SK-N-SH (cell line): ENCODE measurements around the gene GABRD. TPM values are rescaled to one million over a fixed set of nuclear protein-coding genes. Genes with fewer than 3 reads are reported as not detected.

Source experiments
- CTCF ChIA-PET: fragments of 300-600, 350-600 bp; formaldehyde crosslinking; extraction: SDS; loops from one replicate; lab custom pipeline; 2021; lab: Yijun Ruan, JAX
- POLR2A ChIA-PET: fragments of 350-600 bp; sonication (Branson Sonifier 250); formaldehyde crosslinking; extraction: SDS; loops from one replicate; lab custom pipeline; 2020; ENCODE audit warnings: antibody characterized with exemption, inconsistent platforms; lab: Yijun Ruan, JAX
- DNase-seq: peaks from one replicate; pipeline ENCODE4 v3.0.0; 2012
- H2AFZ ChIP-seq: fragments of 200-600 bp; sonication (generic); 2 replicates; pipeline ENCODE4 v1.8.1; 2016; ENCODE audit warnings: antibody characterized with exemption, mild to moderate bottlenecking, low read depth
- H3F3A ChIP-seq: fragments of 200-600 bp; sonication (generic); replicated peaks from 2 replicates; pipeline ENCODE3; 2016; ENCODE audit warnings: antibody characterized with exemption, mild to moderate bottlenecking; ENCODE audit not compliant: insufficient read depth
- H3K27ac ChIP-seq, 2 experiments: fragments of 200-500 bp in 1 of 2; fragments of 200-600 bp in 1 of 2; sonication (Bioruptor generic) in 1 of 2; sonication (generic), shearing (Covaris generic) in 1 of 2; 2 replicates each; pipeline versions ENCODE4 v1.5.1 to v1.6.1; 2014 to 2016; ENCODE audit warnings: low read depth in 2 of 2, inconsistent platforms in 1 of 2, low read length in 1 of 2, mild to moderate bottlenecking in 1 of 2, mixed read lengths in 1 of 2
- H3K27me3 ChIP-seq: fragments of 200-600 bp; sonication (generic), shearing (Covaris generic); 2 replicates; pipeline ENCODE4 v1.6.1; 2016; ENCODE audit warnings: mixed run types; ENCODE audit not compliant: insufficient read depth
- H3K36me3 ChIP-seq, 2 experiments: fragments of 200-500 bp in 1 of 2; fragments of 200-600 bp in 1 of 2; sonication (Bioruptor generic) in 1 of 2; sonication (generic) in 1 of 2; replicated peaks in 1 of 2; 2 replicates each; pipeline versions ENCODE3 to v1.5.1; 2014 to 2016; ENCODE audit warnings: low read length in 1 of 2, mild to moderate bottlenecking in 1 of 2; ENCODE audit not compliant: insufficient read depth in 2 of 2, control insufficient read depth in 1 of 2
- H3K4me1 ChIP-seq, 2 experiments: fragments of 200-500 bp in 1 of 2; fragments of 200-600 bp in 1 of 2; sonication (Bioruptor generic) in 1 of 2; sonication (generic), shearing (Covaris generic) in 1 of 2; 2 replicates each; pipeline versions ENCODE4 v1.5.1 to v1.6.1; 2014 to 2016; ENCODE audit warnings: low read depth in 1 of 2, low read length in 1 of 2, mixed run types in 1 of 2; ENCODE audit not compliant: insufficient read depth in 2 of 2, control insufficient read depth in 1 of 2
- H3K4me2 ChIP-seq: fragments of 200-600 bp; sonication (generic), shearing (Covaris generic); 2 replicates; pipeline ENCODE4 v1.6.1; 2017; ENCODE audit warnings: mixed run types
- H3K4me3 ChIP-seq, 2 experiments: fragments of 200-500 bp in 1 of 2; fragments of 200-600 bp in 1 of 2; sonication (Bioruptor generic) in 1 of 2; sonication (generic), shearing (Covaris generic) in 1 of 2; 2 replicates each; pipeline versions ENCODE4 v1.5.1 to v1.8.1; 2014 to 2016; ENCODE audit warnings: low read depth in 2 of 2, inconsistent platforms in 1 of 2, low read length in 1 of 2, mild to moderate bottlenecking in 1 of 2, mixed read lengths in 1 of 2, moderate library complexity in 1 of 2
- H3K79me2 ChIP-seq: fragments of 200-600 bp; sonication (generic); 2 replicates; pipeline ENCODE4 v1.8.1; 2017; ENCODE audit warnings: mild to moderate bottlenecking; ENCODE audit not compliant: insufficient read depth
- H3K9ac ChIP-seq: fragments of 200-600 bp; sonication (generic); 2 replicates; pipeline ENCODE4 v1.6.1; 2017; ENCODE audit warnings: mixed run types
- H3K9me2 ChIP-seq: fragments of 200-600 bp; sonication (generic); 2 replicates; pipeline ENCODE4 v1.6.1; 2017; ENCODE audit warnings: mixed run types
- H3K9me3 ChIP-seq: fragments of 200-600 bp; sonication (generic); 2 replicates; pipeline ENCODE4 v1.6.1; 2017; ENCODE audit warnings: mixed run types, mild to moderate bottlenecking, moderate library complexity
- H4K20me1 ChIP-seq: fragments of 200-600 bp; sonication (generic); 2 replicates; pipeline ENCODE4 v1.6.1; 2017; ENCODE audit warnings: mild to moderate bottlenecking, mixed run types; ENCODE audit not compliant: insufficient read depth
- CHD2 ChIP-seq: fragments of 150-350 bp; IDR thresholded peaks from 2 replicates; pipeline ENCODE4 v1.6.1; 2018; ENCODE audit warnings: low read length; ENCODE audit not compliant: partially characterized antibody
- CTCF ChIP-seq: fragments of 200-600 bp; sonication (generic); IDR thresholded peaks from 2 replicates; pipeline ENCODE4 v1.6.1; 2017; ENCODE audit warnings: antibody characterized with exemption, mild to moderate bottlenecking, moderate library complexity
- FOXJ3 ChIP-seq: sonication (generic); formaldehyde crosslinking; IDR thresholded peaks from 2 replicates; pipeline ENCODE4 v1.5.1; 2020; ENCODE audit warnings: mild to moderate bottlenecking, missing genetic modification reagents
- FOXM1 ChIP-seq: IDR thresholded peaks from 2 replicates; pipeline ENCODE4 v1.4.0; 2012; ENCODE audit warnings: low read depth, mild to moderate bottlenecking
- MAX ChIP-seq: IDR thresholded peaks from 2 replicates; pipeline ENCODE4 v1.4.0; 2012; ENCODE audit warnings: low read depth
- MEF2A ChIP-seq: IDR thresholded peaks from 2 replicates; pipeline ENCODE4 v1.4.0; 2012; ENCODE audit warnings: low read depth, borderline replicate concordance
- PBX3 ChIP-seq: IDR thresholded peaks from 2 replicates; pipeline ENCODE4; 2012
- SMC3 ChIP-seq: IDR thresholded peaks from 2 replicates; pipeline ENCODE4 v1.6.1; 2012; ENCODE audit warnings: low read depth, low read length, improper control_type of control experiment
- TAF1 ChIP-seq: IDR thresholded peaks from 2 replicates; pipeline ENCODE4 v1.6.1; 2012; ENCODE audit warnings: low read depth, mild to moderate bottlenecking, low read length, moderate library complexity, borderline replicate concordance
- TCF12 ChIP-seq: IDR thresholded peaks from 2 replicates; pipeline ENCODE4 v1.4.0; 2012
- TEAD4 ChIP-seq: IDR thresholded peaks from 2 replicates; pipeline ENCODE4 v1.4.0; 2012; ENCODE audit warnings: mild to moderate bottlenecking, borderline replicate concordance; ENCODE audit not compliant: insufficient read depth
- ZBTB33 ChIP-seq: IDR thresholded peaks from 2 replicates; pipeline ENCODE4 v1.4.0; 2012; ENCODE audit warnings: low read depth, borderline replicate concordance
- WGBS: methylation state at CpG from one replicate; pipeline ENCODE4 v1.1.6; 2017; ENCODE audit warnings: low lambda C conversion rate; 5-methylcytosine and 5-hydroxymethylcytosine counted together
- polyA plus RNA-seq, 3 experiments: library from polyadenylated mRNA; depleted of rRNA; stranded (reverse); fragments of >200 nt; gene quantifications; 2 replicates each; pipeline ENCODE4 v1.2.3, GENCODE V29; 2012
- TF ChIP-seq, protein P1 (sequence below): fragments of 150-350 bp; IDR thresholded peaks from 2 replicates; pipeline ENCODE4 v1.6.1; 2016; ENCODE audit warnings: mild to moderate bottlenecking, low read depth, low read length

Gene GABRD
- polyA plus RNA-seq, 1 of the 3 experiments (the other 2 are of a cell fraction), result 0.07 TPM

- Histone ChIP-seq H3K9me3 (no peaks in the 10 kb centered on the region), H3K4me3 (no peak overlapping the region), H3K4me2 (no peak overlapping the region), H3F3A (no peaks in the 10 kb centered on the region), H3K27ac (no peak overlapping the region; a peak in 1 of 4 replicates), H4K20me1 (no peaks in the 10 kb centered on the region), H3K9ac (no peak overlapping the region), H3K4me1 (peaks cover 0 to 21% of the 10 kb centered on the region in 2 experiments; a peak in 1 of 4 replicates), H2AFZ (no peak overlapping the region), H3K79me2 (no peaks in the 10 kb centered on the region), H3K36me3 (no peaks in the 10 kb centered on the region), H3K27me3 (no peaks in the 10 kb centered on the region), H3K9me2 (no peaks in the 10 kb centered on the region)
- DNase-seq, result no peak
- ChIA-PET POLR2A (interaction anchor here (0.5 to 1.1 kb wide), 2 partner anchors 12 to 212 kb away, joined by 3 read pairs; no protein-coding TSS in a partner anchor), CTCF (interaction anchor here (1.0 to 10.7 kb wide), 5 partner anchors 11 to 141 kb away, joined by 6 to 138 read pairs (median 8); no protein-coding TSS in a partner anchor)
- TF ChIP-seq FOXM1 (no peak), PBX3 (no peak), SMC3 (no peak), ZBTB33 (no peak), MAX (no peak), CHD2 (no peak), TAF1 (no peak)
- TF ChIP-seq, protein P1, sequence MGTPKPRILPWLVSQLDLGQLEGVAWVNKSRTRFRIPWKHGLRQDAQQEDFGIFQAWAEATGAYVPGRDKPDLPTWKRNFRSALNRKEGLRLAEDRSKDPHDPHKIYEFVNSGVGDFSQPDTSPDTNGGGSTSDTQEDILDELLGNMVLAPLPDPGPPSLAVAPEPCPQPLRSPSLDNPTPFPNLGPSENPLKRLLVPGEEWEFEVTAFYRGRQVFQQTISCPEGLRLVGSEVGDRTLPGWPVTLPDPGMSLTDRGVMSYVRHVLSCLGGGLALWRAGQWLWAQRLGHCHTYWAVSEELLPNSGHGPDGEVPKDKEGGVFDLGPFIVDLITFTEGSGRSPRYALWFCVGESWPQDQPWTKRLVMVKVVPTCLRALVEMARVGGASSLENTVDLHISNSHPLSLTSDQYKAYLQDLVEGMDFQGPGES, result no peak
- 44% methylated on average over 6 of the region's 13 CpGs for WGBS
These were observed 14.0 kb downstream of the GABRD start for GRCh38 chr1:2033165-2033564.

GRCh38 chr1:2036287-2036686, 17.1 kb downstream of the GABRD start:
- ChIA-PET POLR2A (no interaction called here), CTCF (interaction anchor here (1.2 to 10.7 kb wide), 4 partner anchors 10 to 92 kb away, joined by 3 to 138 read pairs (median 6); partner anchors contain the start of gene GABRD)
- Histone ChIP-seq H4K20me1 (no peaks in the 10 kb centered on the region), H3K4me1 (peaks cover 0 to 21% of the 10 kb centered on the region in 2 experiments; a peak in 1 of 4 replicates), H3K36me3 (no peaks in the 10 kb centered on the region), H3K9ac (no peak overlapping the region), H3K4me2 (no peak overlapping the region), H3F3A (no peaks in the 10 kb centered on the region), H3K27ac (no peak overlapping the region), H2AFZ (no peak overlapping the region), H3K4me3 (no peak overlapping the region)
- TF ChIP-seq MEF2A (no peak), CTCF (no peak), TCF12 (no peak), PBX3 (no peak), FOXJ3 (CRISPR knock-in tag) (no peak), TEAD4 (no peak)
- TF ChIP-seq, all 33 proteins: peak for 0
- no peaks in the 10 kb centered on the region for H3K27me3 ChIP-seq
- H3K79me2 ChIP-seq, result no peaks in the 10 kb centered on the region
- no peak for DNase-seq
- H3K9me3 ChIP-seq, result no peaks in the 10 kb centered on the region
- 67% methylated on average over 10 of the region's 15 CpGs for WGBS
- H3K9me2 ChIP-seq, result no peaks in the 10 kb centered on the region
